Panc1 (cell line): ENCODE measurements around the gene EFTUD2. TPM values are rescaled to one million over a fixed set of nuclear protein-coding genes. Genes with fewer than 3 reads are reported as not detected.

Experiments
- ATAC-seq: fragments of 200-7000 bp; cut with Tn5 transposase; 2 replicates; pipeline ENCODE4 v1.9.1; 2020; ENCODE audit warnings: mild to moderate bottlenecking, moderate library complexity
- BruUV-seq: library from RNA; stranded (reverse); fragments of 400-500 nt; replicated peaks from 2 replicates; lab custom pipeline; 2021; lab: Mats Ljungman, UMichigan
- CTCF ChIA-PET: fragments of 300-600 bp; sonication (Branson Sonifier 250); formaldehyde crosslinking; loops from one replicate; lab custom pipeline; 2022; ENCODE audit warnings: antibody characterized with exemption; lab: Charles Lee
- POLR2A ChIA-PET: fragments of 300-600 bp; sonication (Branson Sonifier 250); formaldehyde crosslinking; loops from one replicate; lab custom pipeline; 2022; ENCODE audit warnings: antibody characterized with exemption; lab: Charles Lee
- DNase-seq: peaks from one replicate; pipeline ENCODE4 v3.0.0-alpha.2; 2010; ENCODE audit warnings: low read depth, low spot score
- H3K27ac ChIP-seq: 2 replicates; pipeline ENCODE4 v1.5.1; 2011; ENCODE audit warnings: mild to moderate bottlenecking, low read length, inconsistent platforms
- H3K27me3 ChIP-seq: fragments of 200-500 bp; sonication (Bioruptor generic); 2 replicates; pipeline ENCODE4 v1.6.0; 2014; ENCODE audit warnings: low read length, inconsistent platforms; ENCODE audit not compliant: control insufficient read depth, insufficient read depth
- H3K36me3 ChIP-seq: fragments of 200-500 bp; sonication (Bioruptor generic); 2 replicates; pipeline ENCODE4 v1.5.1; 2014; ENCODE audit warnings: inconsistent platforms, mild to moderate bottlenecking, low read length, moderate library complexity; ENCODE audit not compliant: control insufficient read depth, insufficient read depth
- H3K4me1 ChIP-seq: 2 replicates; pipeline ENCODE4 v1.5.1; 2011; ENCODE audit warnings: inconsistent platforms, mild to moderate bottlenecking, low read length, moderate library complexity; ENCODE audit not compliant: control insufficient read depth, insufficient read depth
- H3K4me3 ChIP-seq, 2 experiments: 2 replicates each; pipeline ENCODE4 v1.5.1; 2011 to 2012; ENCODE audit warnings: low read depth in 2 of 2, low read length in 2 of 2, mild to moderate bottlenecking in 2 of 2, inconsistent platforms in 1 of 2, moderate library complexity in 1 of 2
- H3K9me3 ChIP-seq: fragments of 200-500 bp; sonication (Bioruptor generic); 2 replicates; pipeline ENCODE4 v1.5.1; 2014; ENCODE audit warnings: low read depth, mild to moderate bottlenecking, inconsistent platforms, low read length, moderate library complexity; ENCODE audit not compliant: control insufficient read depth, insufficient read depth
- CTCF ChIP-seq: fragments of 450-650 bp; IDR thresholded peaks from 2 replicates; pipeline ENCODE4 v1.5.1; 2017; ENCODE audit warnings: mild to moderate bottlenecking
- POLR2AphosphoS5 ChIP-seq: IDR thresholded peaks from 2 replicates; pipeline ENCODE4 v1.6.1; 2012; ENCODE audit warnings: mild to moderate bottlenecking, low read depth, low read length, moderate library complexity
- REST ChIP-seq, 2 experiments: IDR thresholded peaks; 2 replicates each; pipeline ENCODE4 v1.6.1; 2011 to 2012; ENCODE audit warnings: low read depth in 2 of 2, control low read depth in 1 of 2, low read length in 1 of 2, mild to moderate bottlenecking in 1 of 2, moderate library complexity in 1 of 2; ENCODE audit not compliant: insufficient read depth in 1 of 2
- SIN3A ChIP-seq: IDR thresholded peaks from 2 replicates; pipeline ENCODE4 v1.6.1; 2012; ENCODE audit warnings: low read depth, mild to moderate bottlenecking, low read length, moderate library complexity, borderline replicate concordance; ENCODE audit not compliant: insufficient read depth
- TCF7L2 ChIP-seq: IDR thresholded peaks from 2 replicates; pipeline ENCODE4 v1.6.1; 2011; ENCODE audit warnings: mild to moderate bottlenecking, low read depth, low read length, inconsistent platforms
- in situ Hi-C: cut with HindIII; loops from 2 replicates; pipeline ENCODE4 v1.10.0; 2016; ENCODE audit warnings: low sequenced_read_pairs, low pct_unique_long_range_greater_than_20kb
- intact Hi-C: fragments of 100-400 bp; cut with micrococcal nuclease; formaldehyde crosslinking; loops from one replicate; pipeline ENCODE4 v1.10.0; 2022; ENCODE audit not compliant: unreplicated experiment
- total RNA-seq: library from RNA; stranded (reverse); gene quantifications from one replicate; pipeline ENCODE4 v1.2.1, GENCODE V29; 2021; ENCODE audit not compliant: unreplicated experiment

The EFTUD2 gene
- total RNA-seq, 1 experiment from 2014 or later: 98.0 TPM

GRCh38 chr17:44862278-44862914, 36.8 kb downstream of the EFTUD2 start:
- H3K4me3 ChIP-seq: no peak overlapping the region
- no peaks in the 10 kb centered on the region for H3K9me3 ChIP-seq
- H3K27ac ChIP-seq: no peak overlapping the region
- ChIA-PET POLR2A (no interaction called here), CTCF (no interaction called here)
- no TSS peak for BruUV-seq
- H3K4me1 ChIP-seq: no peaks in the 10 kb centered on the region
- in situ Hi-C loops (no loop called here), intact Hi-C loops (no loop called here)
- ATAC-seq (no peak), DNase-seq (no peak)
- TF ChIP-seq CTCF: no peak
- H3K36me3 ChIP-seq: peaks cover 16% of the 10 kb centered on the region
- no peaks in the 10 kb centered on the region for H3K27me3 ChIP-seq

GRCh38 chr17:44859701-44860100, 39.5 kb downstream of the EFTUD2 start:
- H3K27ac ChIP-seq: no peak overlapping the region
- intact Hi-C loops (no loop called here), in situ Hi-C loops (no loop called here)
- TF ChIP-seq REST (IDR thresholded peaks at IDR 0.05; ENCODE audit: insufficient read depth in 1 of 2, low read depth in 2 of 2, low read length in 1 of 2) (no peak), SIN3A (no peak)
- no peaks in the 10 kb centered on the region for H3K9me3 ChIP-seq
- no peaks in the 10 kb centered on the region for H3K4me1 ChIP-seq
- no TSS peak for BruUV-seq
- ATAC-seq: no peak
- no peak overlapping the region for H3K4me3 ChIP-seq
- POLR2A ChIA-PET: no interaction called here
- peaks cover 14% of the 10 kb centered on the region for H3K36me3 ChIP-seq
- CTCF ChIA-PET: no interaction called here
- no peaks in the 10 kb centered on the region for H3K27me3 ChIP-seq
- DNase-seq: no peak

DNA sequence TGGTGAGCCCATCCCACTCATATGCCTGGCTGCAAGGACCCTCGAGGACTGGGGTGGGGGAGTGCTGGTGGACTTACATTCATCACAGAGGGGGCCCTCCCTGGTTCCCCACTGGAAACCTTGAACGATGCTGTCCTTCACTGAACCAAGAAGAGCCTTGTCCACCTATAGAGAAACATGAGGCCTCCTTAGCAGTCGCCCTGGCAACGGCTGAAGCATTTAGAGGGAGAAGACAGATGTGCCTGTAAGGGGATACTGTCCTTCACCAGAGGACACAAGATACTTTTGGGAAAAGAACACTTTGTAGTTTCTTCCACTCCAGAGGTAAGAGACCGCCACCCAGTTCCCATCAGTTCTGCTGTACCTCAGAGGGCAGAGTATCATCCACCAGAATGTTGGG, 45.1 kb downstream of the EFTUD2 start:
- in situ Hi-C loops (no loop called here), intact Hi-C loops (no loop called here)
- ChIA-PET POLR2A (no interaction called here), CTCF (no interaction called here)
- H3K27me3 ChIP-seq: no peaks in the 10 kb centered on the region
- TF ChIP-seq CTCF (no peak), SIN3A (no peak), REST (IDR thresholded peaks at IDR 0.05; ENCODE audit: insufficient read depth in 1 of 2, low read depth in 2 of 2, low read length in 1 of 2) (no peak), TCF7L2 (no peak), POLR2AphosphoS5 (no peak)
- H3K4me1 ChIP-seq: no peaks in the 10 kb centered on the region
- ATAC-seq (no peak), DNase-seq (no peak)
- no peak overlapping the region for H3K4me3 ChIP-seq
- no TSS peak for BruUV-seq
- no peak overlapping the region for H3K27ac ChIP-seq
- H3K36me3 ChIP-seq: no peaks in the 10 kb centered on the region; the same call in none of the 2 replicates
- H3K9me3 ChIP-seq: no peaks in the 10 kb centered on the region
